Activated CD8-positive, alpha-beta T cell treated with anti-CD3 and anti-CD28 coated beads for 36 hours (primary cell): ENCODE measurements around the gene MRPL34. TPM values are rescaled to one million over a fixed set of nuclear protein-coding genes. Genes with fewer than 3 reads are reported as not detected.

Source experiments
- ATAC-seq: fragments of 200-7000 bp; cut with Tn5 transposase; one replicate; pipeline ENCODE4 v1.10.0; 2021; ENCODE audit warnings: mild to moderate bottlenecking, moderate library complexity
- CTCF ChIA-PET: fragments of 350-600 bp; sonication (Branson Sonifier 250); formaldehyde crosslinking; loops from one replicate; lab custom pipeline; 2021; ENCODE audit warnings: antibody characterized with exemption; lab: Charles Lee
- POLR2A ChIA-PET: fragments of 350-600 bp; sonication (Branson Sonifier 250); formaldehyde crosslinking; loops from one replicate; lab custom pipeline; 2021; ENCODE audit warnings: antibody characterized with exemption; lab: Charles Lee
- DNase-seq: peaks from one replicate; pipeline ENCODE4 v3.0.0-alpha.2; 2020
- H3K27ac Mint-ChIP-seq: one replicate; pipeline ENCODE4 v1.8.0; 2021; ENCODE audit warnings: mild to moderate bottlenecking, mixed read lengths
- H3K27me3 Mint-ChIP-seq: one replicate; pipeline ENCODE4 v1.8.0; 2021; ENCODE audit warnings: mixed read lengths
- H3K36me3 Mint-ChIP-seq: one replicate; pipeline ENCODE4 v1.8.0; 2021; ENCODE audit warnings: low read depth, mixed read lengths
- H3K4me1 Mint-ChIP-seq: one replicate; pipeline ENCODE4 v1.8.0; 2021; ENCODE audit warnings: low read depth, mixed read lengths
- H3K4me3 Mint-ChIP-seq: one replicate; pipeline ENCODE4 v1.8.0; 2021; ENCODE audit warnings: mild to moderate bottlenecking, moderate library complexity, mixed read lengths
- H3K9me3 Mint-ChIP-seq: one replicate; pipeline ENCODE4 v1.8.0; 2021; ENCODE audit warnings: mixed read lengths
- CTCF ChIP-seq: fragments of 200-600 bp; IDR thresholded peaks from one replicate; pipeline ENCODE4 v1.8.0; 2022; ENCODE audit warnings: antibody characterized with exemption, mild to moderate bottlenecking
- intact Hi-C: fragments of 100-400 bp; cut with micrococcal nuclease; formaldehyde crosslinking; loops from one replicate; pipeline ENCODE4 v1.10.0; 2022
- total RNA-seq, 2 experiments: library from RNA; stranded (reverse); gene quantifications; one replicate each; pipeline ENCODE4 v1.2.3, GENCODE V29; 2021

The MRPL34 gene
- total RNA-seq, 2 experiments from 2014 or later = 101 to 107 TPM

DNA sequence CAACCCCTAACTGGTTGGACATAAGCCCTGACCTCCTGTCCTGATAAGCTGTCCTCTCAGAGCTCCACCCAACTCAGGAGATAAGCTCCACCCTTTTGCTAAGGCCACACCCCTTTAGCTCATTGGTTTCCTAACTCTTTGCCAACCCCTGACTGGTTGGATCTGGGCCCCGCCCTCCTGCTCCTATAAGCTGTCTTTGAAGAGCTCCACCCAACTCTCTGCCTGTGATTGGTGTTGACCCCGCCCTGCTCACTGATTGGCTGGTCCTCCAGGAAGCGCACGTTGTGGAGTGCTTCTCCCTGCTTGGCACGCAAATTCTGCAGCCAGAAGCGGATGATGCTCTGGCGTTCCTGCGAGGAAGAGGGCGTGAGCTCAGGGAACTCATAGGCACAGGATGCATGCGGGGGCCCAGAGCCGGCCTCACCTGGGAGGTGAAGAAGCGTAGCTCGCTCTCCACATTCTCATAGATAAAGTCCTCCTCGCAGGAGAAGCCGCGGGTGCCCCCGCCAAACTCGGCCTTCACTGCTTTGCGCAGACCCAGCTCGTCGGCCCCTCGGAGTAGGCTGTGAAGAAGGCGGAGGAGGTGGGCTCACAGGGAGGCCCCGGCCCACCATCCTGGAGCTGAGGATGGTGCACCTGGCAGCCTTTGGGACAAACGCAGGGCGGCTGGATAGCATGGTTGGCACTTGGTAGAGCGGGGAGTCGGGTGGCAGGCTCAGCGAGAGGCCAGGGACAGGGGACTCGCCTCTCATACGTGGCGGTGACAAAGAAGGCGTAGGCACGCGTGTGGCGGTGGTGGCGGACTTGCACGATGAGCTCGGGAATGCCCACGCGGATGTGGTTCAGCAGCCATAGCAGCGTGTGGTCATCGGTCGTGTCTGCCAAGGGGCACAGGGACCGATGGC lies 27.3 kb downstream of the MRPL34 start:
- no peaks in the 10 kb centered on the region for H3K36me3 Mint-ChIP-seq
- peak; percentile 80 for DNase-seq
- no peaks in the 10 kb centered on the region for H3K27me3 Mint-ChIP-seq
- ATAC-seq = peak; percentile 8
- peaks cover 25% of the 10 kb centered on the region for H3K4me1 Mint-ChIP-seq
- POLR2A ChIA-PET = interaction anchor here (1.0 to 2.3 kb wide), 5 partner anchors 9 to 73 kb away, joined by 3 to 9 read pairs (median 5); partner anchors contain the start of gene DDA1
- intact Hi-C loops = no loop called here
- no peak overlapping the region for H3K4me3 Mint-ChIP-seq
- CTCF ChIA-PET = interaction anchor here (0.9 to 1.8 kb wide), 12 partner anchors 13 to 133 kb away, joined by 3 to 7 read pairs (median 4); partner anchors contain the start of gene MRPL34
- TF ChIP-seq CTCF = no peak
- H3K27ac Mint-ChIP-seq = no peak overlapping the region
- no peaks in the 10 kb centered on the region for H3K9me3 Mint-ChIP-seq

DNA sequence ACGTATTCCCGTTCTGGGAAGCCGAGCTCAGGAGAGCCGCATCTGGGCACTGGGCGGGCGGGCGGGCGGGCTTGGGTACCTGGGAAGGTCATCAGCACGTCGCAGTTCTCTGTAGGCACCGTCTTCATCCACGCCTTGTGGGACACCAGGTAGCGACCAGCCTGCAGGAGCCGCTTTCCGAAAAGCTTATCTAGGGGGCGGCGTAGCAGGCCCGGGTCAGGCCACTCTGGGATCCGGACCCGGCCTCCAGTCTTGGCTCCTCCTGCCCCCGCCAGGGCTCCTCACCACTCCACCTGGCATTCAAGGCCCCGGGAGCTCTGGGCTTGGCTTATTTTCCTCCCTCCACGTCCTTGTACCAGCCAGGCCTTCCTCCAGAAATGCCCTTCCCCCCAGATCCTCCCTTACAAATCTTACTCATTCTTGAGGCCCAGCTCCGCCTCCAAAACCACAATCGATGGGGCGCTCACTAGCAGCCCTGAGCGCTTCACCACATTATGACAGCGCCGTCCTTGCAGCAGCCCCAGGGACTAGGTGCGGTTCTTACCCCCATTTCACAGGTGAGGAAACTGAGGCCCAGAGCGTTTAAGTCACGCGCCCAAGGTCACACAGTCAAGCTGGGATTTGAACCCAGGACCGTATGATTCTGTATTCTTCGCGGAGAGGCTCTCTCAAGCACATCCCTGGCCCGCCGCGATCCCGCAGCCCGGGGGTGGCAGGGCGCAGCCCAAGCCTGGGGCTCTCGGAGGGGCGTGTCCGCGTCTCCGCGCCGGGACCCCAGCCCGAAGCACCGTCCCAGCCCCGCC lies 28.1 kb downstream of the MRPL34 start:
- H3K27me3 Mint-ChIP-seq = no peaks in the 10 kb centered on the region
- peaks cover 34% of the 10 kb centered on the region for H3K4me1 Mint-ChIP-seq
- TF ChIP-seq CTCF = no peak
- ATAC-seq (peak; percentile 31), DNase-seq (peak; percentile 93)
- CTCF ChIA-PET = interaction anchor here (0.6 to 1.8 kb wide), 7 partner anchors 12 to 132 kb away, joined by 3 to 7 read pairs (median 3); no protein-coding TSS in a partner anchor
- H3K27ac Mint-ChIP-seq = peak overlapping the region; percentile 8
- intact Hi-C loops = no loop called here
- H3K9me3 Mint-ChIP-seq = no peaks in the 10 kb centered on the region
- POLR2A ChIA-PET = interaction anchor here (1.0 to 2.3 kb wide), 6 partner anchors 9 to 72 kb away, joined by 3 to 9 read pairs (median 4); partner anchors contain the start of gene DDA1
- H3K4me3 Mint-ChIP-seq = peak overlapping the region; percentile 67
- H3K36me3 Mint-ChIP-seq = peaks cover 1% of the 10 kb centered on the region

DNA sequence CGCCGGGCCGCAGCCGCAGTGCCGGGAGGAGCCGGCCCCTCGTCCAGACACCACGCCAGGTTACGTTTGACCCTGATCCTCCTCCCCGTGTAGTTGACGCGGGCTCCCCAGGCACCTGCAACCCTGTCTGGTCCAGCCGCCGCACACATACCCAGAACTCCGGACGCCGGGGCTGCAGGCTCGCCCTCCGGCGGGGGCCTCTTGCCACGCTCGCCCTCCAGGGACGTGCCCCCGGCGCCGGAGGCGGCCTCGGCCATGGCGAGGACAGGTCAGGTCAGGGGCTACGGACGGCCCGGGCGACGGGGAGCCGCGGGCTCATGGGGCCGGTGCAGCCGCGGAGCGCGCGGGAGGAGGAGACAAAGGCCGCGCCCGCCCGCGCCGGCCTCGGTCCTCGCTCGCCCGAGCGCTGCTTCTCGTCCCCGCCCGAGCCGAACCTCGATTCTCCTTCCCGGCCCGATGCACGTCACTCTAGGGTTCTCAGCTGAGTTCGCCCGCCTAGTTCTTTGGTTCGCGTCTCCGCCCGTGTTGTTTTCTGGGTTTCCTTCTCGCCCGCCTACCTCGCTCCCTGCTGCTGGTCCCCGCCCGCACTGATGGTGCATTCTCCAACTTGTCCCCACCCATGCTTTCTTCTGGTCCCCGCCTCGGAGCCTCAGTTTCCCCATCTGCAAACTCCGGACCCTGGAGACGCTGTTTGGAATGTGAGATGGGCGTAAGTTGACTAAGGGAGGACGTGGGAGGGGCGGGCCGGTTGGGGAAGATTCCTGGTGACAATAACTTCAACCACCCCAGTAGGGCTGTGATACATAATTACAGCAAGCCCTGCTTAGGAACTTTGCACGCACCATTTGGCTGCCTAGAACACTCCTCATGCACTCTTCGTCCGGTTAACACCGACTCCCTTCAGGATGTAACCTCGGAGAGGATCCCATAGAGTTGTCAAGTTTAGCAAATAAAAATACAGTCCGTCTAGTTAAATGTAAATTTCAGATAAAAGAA lies 29.0 kb downstream of the MRPL34 start, which contains the start of gene ANO8:
Gene ANO8, minus strand, starts transcription at position 442 of the 996 bp plus-strand sequence. Its CDS starts 185 bp downstream, at position 257.
- peaks cover 7% of the 10 kb centered on the region for H3K36me3 Mint-ChIP-seq
- CTCF ChIA-PET = interaction anchor here (0.6 to 2.2 kb wide), 9 partner anchors 11 to 127 kb away, joined by 3 to 8 read pairs (median 3); partner anchors contain the start of gene DDA1
- no peak for TF ChIP-seq CTCF

GRCh38 chr19:17335575-17335974 lies 29.9 kb downstream of the MRPL34 start:
- no peaks in the 10 kb centered on the region for H3K27me3 Mint-ChIP-seq
- H3K27ac Mint-ChIP-seq = no peak overlapping the region
- H3K4me3 Mint-ChIP-seq = peak overlapping the region; percentile 47
- peaks cover 7% of the 10 kb centered on the region for H3K36me3 Mint-ChIP-seq
- no peak for TF ChIP-seq CTCF
- ChIA-PET POLR2A (interaction anchor here (0.6 to 1.4 kb wide), 4 partner anchors 26 to 130 kb away, joined by 3 to 7 read pairs (median 3); partner anchors contain the start of genes BST2 and DDA1), CTCF (interaction anchor here (0.8 to 2.2 kb wide), 6 partner anchors 10 to 56 kb away, joined by 3 to 8 read pairs (median 4); partner anchors contain the start of gene DDA1)
- H3K9me3 Mint-ChIP-seq = no peaks in the 10 kb centered on the region
- ATAC-seq (no peak), DNase-seq (no peak)
- peaks cover 37% of the 10 kb centered on the region for H3K4me1 Mint-ChIP-seq
- intact Hi-C loops = no loop called here

More for the DNA sequence above, 29.0 kb downstream of the MRPL34 start, which contains the start of gene ANO8:
- ATAC-seq (peak; percentile 53), DNase-seq (peak; percentile 97)
- no peaks in the 10 kb centered on the region for H3K9me3 Mint-ChIP-seq
- POLR2A ChIA-PET = interaction anchor here (0.8 to 2.3 kb wide), 7 partner anchors 10 to 71 kb away, joined by 3 to 9 read pairs (median 4); partner anchors contain the start of genes BST2 and DDA1
- H3K27ac Mint-ChIP-seq = peak within 1 kb of the TSS; percentile 55
- H3K4me3 Mint-ChIP-seq = peak within 1 kb of the TSS; percentile 80
- H3K27me3 Mint-ChIP-seq = no peaks in the 10 kb centered on the region
- intact Hi-C loops = no loop called here
- peaks cover 38% of the 10 kb centered on the region for H3K4me1 Mint-ChIP-seq
